Transverse colon (tissue), 4 donors: Measurements from ENCODE around the gene ABHD5. TPM values are rescaled to one million over a fixed set of nuclear protein-coding genes. Genes with fewer than 3 reads are reported as not detected.
"Not testable (repeated sequence)": the region's sequence is repeated elsewhere in the genome, so short reads cannot be mapped to it uniquely, and the experiment has no call there.

Source experiments
- DNase-seq: peaks from one replicate; pipeline ENCODE4 v3.0.0-alpha.2; 2019
- H3K27ac ChIP-seq, 4 donors: fragments of 200-600 bp; sonication (generic); 2 replicates each; pipeline ENCODE4 v1.5.1; 2016 to 2018; ENCODE audit warnings: inconsistent platforms in 4 of 4
- H3K27me3 ChIP-seq: fragments of 200-600 bp; sonication (generic); 2 replicates; pipeline ENCODE4 v1.5.1; 2017; ENCODE audit warnings: inconsistent platforms
- H3K36me3 ChIP-seq, 4 donors: fragments of 200-600 bp; sonication (generic); 2 replicates each; pipeline ENCODE4 v1.5.1; 2017 to 2019; ENCODE audit warnings: inconsistent platforms in 4 of 4
- H3K4me1 ChIP-seq, 4 donors: fragments of 200-600 bp; sonication (generic); 2 replicates each; pipeline ENCODE4 v1.5.1; 2017 to 2020; ENCODE audit warnings: inconsistent platforms in 4 of 4
- H3K4me3 ChIP-seq, 4 donors: fragments of 200-600 bp; sonication (generic); 1 replicate in 1 of 4; 2 replicates in 3 of 4; pipeline versions ENCODE4 v1.5.1 to v1.6.1; 2017 to 2019; ENCODE audit warnings: inconsistent platforms in 4 of 4
- H3K9me3 ChIP-seq, 2 donors: fragments of 200-600 bp; sonication (generic); 2 replicates each; pipeline ENCODE4 v1.5.1; 2017 to 2019; ENCODE audit warnings: inconsistent platforms in 2 of 2
- EP300 ChIP-seq: sonication (generic); formaldehyde crosslinking; IDR thresholded peaks from one replicate; pipeline ENCODE4 v1.6.1; 2017; ENCODE audit warnings: antibody characterized with exemption, low read depth
- POLR2A ChIP-seq: fragments of 450-650 bp; IDR thresholded peaks from one replicate; pipeline ENCODE4 v1.6.1; 2016; ENCODE audit warnings: antibody characterized with exemption, mild to moderate bottlenecking, moderate library complexity
- POLR2AphosphoS5 ChIP-seq, 3 donors: sonication (generic); formaldehyde crosslinking; IDR thresholded peaks; one replicate each; pipeline ENCODE4 v1.6.1; 2016; ENCODE audit warnings: antibody characterized with exemption in 3 of 3
- whole genome bisulfite sequencing, 2 donors: methylation state at CpG; one replicate each; pipeline ENCODE4 v1.1.5; 2018; ENCODE audit warnings: low coverage in 1 of 2; 5-methylcytosine and 5-hydroxymethylcytosine counted together
- in situ Hi-C, 4 donors: fragments of 200-750 bp; cut with MboI; loops; one replicate each; pipeline versions ENCODE4 v1.15.0 to v1.15.1; 2017; ENCODE audit warnings: low sequenced_read_pairs in 3 of 4, low pct_ligation_motif_present in 1 of 4, low pct_unique_long_range_greater_than_20kb in 1 of 4
- intact Hi-C: fragments of 100-400 bp; cut with DNase I; formaldehyde crosslinking; loops from one replicate; pipeline ENCODE4 v1.15.1; 2023; ENCODE audit warnings: low total_unique reads
- total RNA-seq, 4 donors: library from RNA; depleted of rRNA; stranded (reverse); fragments of >200 nt; gene quantifications; one replicate each; pipeline ENCODE4 v1.1.0, GENCODE V29; 2016
- TF ChIP-seq, protein P1 (sequence below), 5 experiments: fragments of 200-600 bp in 3 of 5; fragments of 450-650 bp in 2 of 5; sonication (generic) in 3 of 5; IDR thresholded peaks; 1 replicate in 2 of 5; 2 replicates in 3 of 5; pipeline ENCODE4 v1.5.1; 2016 to 2017; ENCODE audit warnings: antibody characterized with exemption in 5 of 5, inconsistent platforms in 3 of 5, mild to moderate bottlenecking in 2 of 5, moderate library complexity in 1 of 5

ABHD5 gene
- total RNA-seq, 4 donors from 2014 or later, result 36.2 to 304 (median 48.0) TPM

DNA sequence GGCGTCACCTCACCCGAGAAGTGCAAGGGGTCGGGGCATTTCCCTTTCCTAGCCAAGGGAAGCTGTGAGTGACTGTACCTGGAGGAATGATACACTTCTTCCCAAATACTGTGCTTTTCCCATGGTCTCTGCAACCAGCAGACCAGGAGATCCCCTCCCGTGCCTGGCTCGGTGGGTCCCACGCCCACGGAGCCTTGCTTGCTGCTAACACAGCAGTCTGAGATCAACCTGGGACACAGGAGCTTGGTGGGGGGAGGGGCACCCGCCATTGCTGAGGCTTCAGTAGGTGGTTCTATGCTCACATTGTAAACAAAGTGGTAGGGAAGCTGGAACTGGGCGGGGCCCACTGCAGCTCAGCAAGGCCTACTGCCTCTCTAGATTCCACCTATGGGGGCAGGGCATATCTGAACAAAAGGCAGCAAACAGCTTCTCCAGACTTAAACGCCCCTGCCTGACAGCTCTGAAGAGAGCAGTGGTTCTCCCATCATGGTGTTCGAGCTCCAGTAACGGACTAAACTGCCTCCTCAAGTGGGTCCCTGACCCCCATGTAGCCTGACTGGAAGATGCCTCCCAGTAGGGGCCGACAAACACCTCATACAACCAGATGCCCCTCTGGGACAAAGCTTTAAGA is 31.4 kb upstream of the ABHD5 start:
- DNase-seq, result peak; percentile 18
- no peaks in the 10 kb centered on the region for H3K9me3 ChIP-seq
- no peaks in the 10 kb centered on the region for H3K36me3 ChIP-seq
- in situ Hi-C loops, result no loop called here
- TF ChIP-seq POLR2AphosphoS5 (IDR thresholded peaks at IDR 0.05) (no peak), EP300 (no peak), POLR2A (no peak)
- TF ChIP-seq, protein P1, sequence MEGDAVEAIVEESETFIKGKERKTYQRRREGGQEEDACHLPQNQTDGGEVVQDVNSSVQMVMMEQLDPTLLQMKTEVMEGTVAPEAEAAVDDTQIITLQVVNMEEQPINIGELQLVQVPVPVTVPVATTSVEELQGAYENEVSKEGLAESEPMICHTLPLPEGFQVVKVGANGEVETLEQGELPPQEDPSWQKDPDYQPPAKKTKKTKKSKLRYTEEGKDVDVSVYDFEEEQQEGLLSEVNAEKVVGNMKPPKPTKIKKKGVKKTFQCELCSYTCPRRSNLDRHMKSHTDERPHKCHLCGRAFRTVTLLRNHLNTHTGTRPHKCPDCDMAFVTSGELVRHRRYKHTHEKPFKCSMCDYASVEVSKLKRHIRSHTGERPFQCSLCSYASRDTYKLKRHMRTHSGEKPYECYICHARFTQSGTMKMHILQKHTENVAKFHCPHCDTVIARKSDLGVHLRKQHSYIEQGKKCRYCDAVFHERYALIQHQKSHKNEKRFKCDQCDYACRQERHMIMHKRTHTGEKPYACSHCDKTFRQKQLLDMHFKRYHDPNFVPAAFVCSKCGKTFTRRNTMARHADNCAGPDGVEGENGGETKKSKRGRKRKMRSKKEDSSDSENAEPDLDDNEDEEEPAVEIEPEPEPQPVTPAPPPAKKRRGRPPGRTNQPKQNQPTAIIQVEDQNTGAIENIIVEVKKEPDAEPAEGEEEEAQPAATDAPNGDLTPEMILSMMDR (IDR thresholded peaks at IDR 0.05), result no peak
- no peak overlapping the region for H3K27ac ChIP-seq
- WGBS, 2 donors, result 82% methylated on average over 13 of the region's 13 CpGs; no CpG with 5 or more reads in 1 of the 2 donors
- H3K4me3 ChIP-seq, result no peak overlapping the region
- H3K4me1 ChIP-seq, result no peaks in the 10 kb centered on the region
- intact Hi-C loops, result no loop called here
- H3K27me3 ChIP-seq, result no peaks in the 10 kb centered on the region

DNA sequence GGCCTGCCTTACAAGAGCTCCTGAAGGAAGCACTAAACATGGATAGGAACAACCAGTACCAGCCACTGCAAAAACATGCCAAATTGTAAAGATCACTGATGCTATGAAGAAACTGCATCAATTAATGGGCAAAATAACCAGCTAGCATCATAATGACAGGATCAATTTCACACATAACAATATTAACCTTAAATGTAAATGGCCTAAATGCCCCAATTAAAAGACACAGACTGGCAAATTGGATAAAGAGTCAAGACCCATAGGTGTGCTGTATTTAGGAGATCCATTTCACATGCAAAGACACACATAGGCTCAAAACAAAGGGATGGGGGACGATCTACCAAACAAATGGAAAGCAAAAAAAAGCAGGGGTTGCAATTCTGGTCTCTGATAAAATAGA is 29.4 kb upstream of the ABHD5 start:
- H3K27ac ChIP-seq, in situ Hi-C loops, H3K4me1 ChIP-seq, H3K4me3 ChIP-seq, H3K27me3 ChIP-seq, DNase-seq, intact Hi-C loops, H3K36me3 ChIP-seq, H3K9me3 ChIP-seq: not testable (repeated sequence)
- 91% methylated on average over 1 of the region's 1 CpG; no CpG with 5 or more reads in 1 of the 2 donors for WGBS, 2 donors

DNA sequence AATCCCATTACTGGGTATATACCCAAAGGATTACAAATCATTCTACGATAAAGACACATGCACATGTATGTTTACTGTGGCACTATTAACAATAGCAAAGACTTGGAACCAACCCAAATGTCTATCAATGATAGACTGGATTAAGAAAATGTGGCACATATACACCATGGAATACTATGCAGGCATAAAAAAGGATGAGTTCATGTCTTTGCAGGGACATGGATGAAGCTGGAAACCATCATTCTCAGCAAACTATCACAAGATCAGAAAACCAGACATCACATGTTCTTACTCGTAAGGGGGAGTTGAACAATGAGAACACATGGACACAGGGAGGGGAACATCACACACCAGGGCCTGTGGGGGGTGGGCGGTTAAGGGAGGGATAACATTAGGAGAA is 25.7 kb upstream of the ABHD5 start:
- 84 to 91% methylated on average over 3 of the region's 3 CpGs for whole genome bisulfite sequencing, 2 donors
- H3K36me3 ChIP-seq, H3K4me3 ChIP-seq, H3K27ac ChIP-seq, H3K9me3 ChIP-seq, in situ Hi-C loops, intact Hi-C loops, H3K4me1 ChIP-seq, DNase-seq, H3K27me3 ChIP-seq: not testable (repeated sequence)

DNA sequence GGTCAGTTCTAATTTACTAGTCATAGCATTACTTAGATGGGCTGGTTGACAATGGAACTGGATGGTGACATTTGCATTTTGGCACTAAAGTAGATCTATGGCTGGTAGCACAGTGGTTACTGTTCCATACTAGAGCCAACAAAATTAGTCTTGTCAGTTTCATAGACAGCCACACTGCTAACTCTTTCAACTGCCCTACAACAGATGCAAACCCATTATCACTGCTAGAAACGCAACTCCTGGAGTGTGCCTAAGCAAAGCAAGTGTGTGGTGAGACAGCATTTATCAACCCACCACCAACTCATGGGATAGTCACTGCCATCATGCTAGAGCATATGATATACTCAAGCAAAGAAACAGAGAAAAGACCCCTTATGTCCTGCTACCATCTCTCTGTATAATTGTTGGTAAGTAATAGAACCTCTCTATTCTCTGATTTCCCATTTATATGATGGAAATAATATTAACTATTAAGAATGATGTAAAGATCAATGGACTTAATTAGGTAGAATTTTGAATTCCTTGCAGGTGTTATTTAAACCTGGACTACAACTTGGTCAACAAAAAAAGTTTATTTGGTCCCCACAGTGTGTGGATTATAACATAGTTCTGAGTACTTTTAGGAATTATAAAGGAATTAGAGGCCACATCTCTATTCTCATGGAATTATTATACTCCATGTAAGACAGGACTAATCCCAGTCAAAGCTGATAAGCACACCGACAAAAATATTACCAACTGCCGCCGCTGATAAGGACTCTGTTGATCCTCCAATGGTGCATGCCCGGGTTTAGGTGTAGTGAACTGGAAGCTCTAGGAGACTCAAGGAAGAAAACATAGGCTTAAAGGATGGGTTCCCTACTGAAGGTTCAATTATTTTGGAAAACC is 19.9 kb upstream of the ABHD5 start:
- TF ChIP-seq POLR2AphosphoS5 (IDR thresholded peaks at IDR 0.05) (no peak), POLR2A (no peak)
- DNase-seq, result no peak
- in situ Hi-C loops (no loop called here), intact Hi-C loops (no loop called here)
- no peak overlapping the region for H3K4me3 ChIP-seq
- 90 to 91% methylated on average over 5 of the region's 5 CpGs for WGBS, 2 donors
- H3K27me3 ChIP-seq, result no peaks in the 10 kb centered on the region
- H3K36me3 ChIP-seq, result no peaks in the 10 kb centered on the region
- no peaks in the 10 kb centered on the region for H3K9me3 ChIP-seq
- H3K27ac ChIP-seq, result no peak overlapping the region
- H3K4me1 ChIP-seq, result no peaks in the 10 kb centered on the region

DNA sequence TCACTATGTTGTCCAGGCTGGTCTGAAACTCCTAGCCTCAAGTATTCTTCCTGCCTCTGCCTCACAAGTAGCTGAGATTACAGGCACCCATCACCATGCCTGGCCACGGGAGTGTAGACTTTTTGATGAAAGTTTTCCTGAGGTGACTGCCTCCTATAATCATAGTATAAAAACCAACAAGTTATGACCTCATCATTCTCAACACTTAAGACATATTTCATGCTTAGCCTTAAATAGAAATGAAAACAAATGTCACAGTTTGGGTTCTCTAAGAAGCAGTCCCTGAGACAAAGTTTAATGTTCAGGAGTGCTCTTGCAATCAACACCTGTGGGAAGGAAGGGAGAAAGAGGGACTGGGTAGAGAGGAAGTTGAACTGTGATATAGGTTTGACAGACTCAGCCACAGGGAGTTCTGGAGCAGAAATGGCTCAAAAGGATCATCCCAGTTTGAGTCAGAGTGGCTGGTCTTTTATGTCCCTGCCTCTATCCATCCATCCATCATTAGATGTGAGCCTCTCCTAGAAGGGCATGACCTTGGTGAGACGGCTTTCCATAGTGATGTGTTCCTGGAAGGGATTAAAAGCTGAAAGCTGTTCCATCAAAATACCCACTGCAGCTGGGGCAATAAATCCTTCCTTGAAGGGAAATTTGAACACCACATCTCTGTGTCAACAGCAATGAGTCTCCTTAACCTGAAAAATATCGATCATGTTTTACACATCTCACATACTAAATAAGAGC is 16.2 kb upstream of the ABHD5 start:
- Histone ChIP-seq H3K27ac (no peak overlapping the region), H3K36me3 (no peaks in the 10 kb centered on the region), H3K4me3 (no peak overlapping the region), H3K4me1 (no peaks in the 10 kb centered on the region), H3K9me3 (no peaks in the 10 kb centered on the region), H3K27me3 (no peaks in the 10 kb centered on the region)
- in situ Hi-C loops (no loop called here), intact Hi-C loops (no loop called here)
- TF ChIP-seq POLR2A (no peak), POLR2AphosphoS5 (IDR thresholded peaks at IDR 0.05) (no peak), EP300 (no peak)
- TF ChIP-seq, protein P1 (IDR thresholded peaks at IDR 0.05), result no peak
- no peak for DNase-seq
- 65 to 73% methylated on average over 2 to 3 of the region's 3 CpGs for WGBS, 2 donors
